K562 (cell line): ENCODE results near the gene TESMIN. TPM values are rescaled to one million over a fixed set of nuclear protein-coding genes. Genes with fewer than 3 reads are reported as not detected.

ENCODE experiments used
- CBFB ChIP-seq: sonication (generic); formaldehyde crosslinking; IDR thresholded peaks from 2 replicates; pipeline ENCODE4 v1.4.0; 2020; ENCODE audit warnings: mild to moderate bottlenecking, missing genetic modification reagents
- CHD2 ChIP-seq: IDR thresholded peaks from 2 replicates; pipeline ENCODE4 v1.6.1; 2011; ENCODE audit warnings: low read depth, low read length
- L3MBTL2 ChIP-seq: fragments of 450-650 bp; IDR thresholded peaks from 2 replicates; pipeline ENCODE4 v1.6.1; 2016; ENCODE audit warnings: mild to moderate bottlenecking, moderate library complexity
- SPI1 ChIP-seq: IDR thresholded peaks from 2 replicates; pipeline ENCODE4 v1.6.1; 2011; ENCODE audit warnings: low read depth, low read length, control low read depth, borderline replicate concordance
- XRCC3 ChIP-seq: fragments of 450-650 bp; IDR thresholded peaks from 2 replicates; pipeline ENCODE4 v1.6.1; 2017; ENCODE audit warnings: mild to moderate bottlenecking, moderate library complexity
- polyA plus RNA-seq, 8 experiments: library from polyadenylated mRNA; depleted of rRNA in 4 of 8; stranded (reverse) in 5 of 8; unstranded in 3 of 8; fragments of >200 nt; fragmentation: Nextera tagmentation in 2 of 8; fragmentation: Illumina TruSeq in 1 of 8; extraction: Ambion mirVana in 2 of 8; extraction: Trizol in 1 of 8; gene quantifications; 2 replicates each; pipeline versions ENCODE4 v1.2.1 to v1.2.3, GENCODE V29; 2011 to 2014; ENCODE audit warnings: inconsistent platforms in 1 of 8, missing spikeins in 1 of 8
- total RNA-seq, 7 experiments: library from RNA; depleted of rRNA in 6 of 7; stranded (reverse); fragments of >200 nt in 6 of 7; fragmentation: Illumina TruSeq in 2 of 7; extraction: Trizol in 2 of 7; gene quantifications; 2 replicates each; pipeline versions ENCODE4 v1.2.1 to v1.2.3, GENCODE V29; 2011 to 2021; ENCODE audit warnings: low replicate concordance in 1 of 7
- TF ChIP-seq, protein P1 (sequence below): fragments of 450-650 bp; IDR thresholded peaks from 2 replicates; pipeline ENCODE4 v1.6.1; 2016; ENCODE audit warnings: mild to moderate bottlenecking, moderate library complexity
- TF ChIP-seq, protein P2 (sequence below): fragments of 150-350 bp; conservative IDR thresholded peaks from 2 replicates; pipeline ENCODE4 v1.6.1; 2014; ENCODE audit warnings: low read length
- TF ChIP-seq, protein P3 (sequence below): sonication (generic); formaldehyde crosslinking; IDR thresholded peaks from 2 replicates; pipeline ENCODE4 v1.5.0; 2020; ENCODE audit warnings: missing genetic modification reagents

The TESMIN gene
- total and polyA plus RNA-seq, 9 of the 15 experiments (the other 6 are each of a cell fraction or from before 2014, with no cell fraction given): 8.9 to 50.5 (median 15.0) TPM

DNA sequence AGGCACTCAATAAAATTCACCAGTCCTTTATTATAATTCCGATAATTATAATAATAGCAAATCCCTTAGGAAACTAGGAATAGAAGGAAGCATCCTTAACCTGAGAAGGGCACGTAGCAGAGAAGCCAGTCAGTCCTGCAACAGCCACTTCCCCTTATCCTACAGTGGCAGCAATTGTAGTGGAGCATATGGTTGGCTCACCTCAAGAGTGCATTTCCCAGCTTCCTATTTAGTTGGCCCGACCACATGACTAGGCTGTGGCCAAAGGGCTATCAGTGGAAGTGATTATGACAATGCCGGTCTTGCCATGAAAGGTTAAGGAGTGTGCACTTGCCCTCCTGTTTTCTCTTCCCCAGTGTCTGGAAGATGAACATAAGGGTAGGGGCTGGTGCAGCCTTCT, 27.0 kb downstream of the TESMIN start (continued):
- TF ChIP-seq, protein P1, sequence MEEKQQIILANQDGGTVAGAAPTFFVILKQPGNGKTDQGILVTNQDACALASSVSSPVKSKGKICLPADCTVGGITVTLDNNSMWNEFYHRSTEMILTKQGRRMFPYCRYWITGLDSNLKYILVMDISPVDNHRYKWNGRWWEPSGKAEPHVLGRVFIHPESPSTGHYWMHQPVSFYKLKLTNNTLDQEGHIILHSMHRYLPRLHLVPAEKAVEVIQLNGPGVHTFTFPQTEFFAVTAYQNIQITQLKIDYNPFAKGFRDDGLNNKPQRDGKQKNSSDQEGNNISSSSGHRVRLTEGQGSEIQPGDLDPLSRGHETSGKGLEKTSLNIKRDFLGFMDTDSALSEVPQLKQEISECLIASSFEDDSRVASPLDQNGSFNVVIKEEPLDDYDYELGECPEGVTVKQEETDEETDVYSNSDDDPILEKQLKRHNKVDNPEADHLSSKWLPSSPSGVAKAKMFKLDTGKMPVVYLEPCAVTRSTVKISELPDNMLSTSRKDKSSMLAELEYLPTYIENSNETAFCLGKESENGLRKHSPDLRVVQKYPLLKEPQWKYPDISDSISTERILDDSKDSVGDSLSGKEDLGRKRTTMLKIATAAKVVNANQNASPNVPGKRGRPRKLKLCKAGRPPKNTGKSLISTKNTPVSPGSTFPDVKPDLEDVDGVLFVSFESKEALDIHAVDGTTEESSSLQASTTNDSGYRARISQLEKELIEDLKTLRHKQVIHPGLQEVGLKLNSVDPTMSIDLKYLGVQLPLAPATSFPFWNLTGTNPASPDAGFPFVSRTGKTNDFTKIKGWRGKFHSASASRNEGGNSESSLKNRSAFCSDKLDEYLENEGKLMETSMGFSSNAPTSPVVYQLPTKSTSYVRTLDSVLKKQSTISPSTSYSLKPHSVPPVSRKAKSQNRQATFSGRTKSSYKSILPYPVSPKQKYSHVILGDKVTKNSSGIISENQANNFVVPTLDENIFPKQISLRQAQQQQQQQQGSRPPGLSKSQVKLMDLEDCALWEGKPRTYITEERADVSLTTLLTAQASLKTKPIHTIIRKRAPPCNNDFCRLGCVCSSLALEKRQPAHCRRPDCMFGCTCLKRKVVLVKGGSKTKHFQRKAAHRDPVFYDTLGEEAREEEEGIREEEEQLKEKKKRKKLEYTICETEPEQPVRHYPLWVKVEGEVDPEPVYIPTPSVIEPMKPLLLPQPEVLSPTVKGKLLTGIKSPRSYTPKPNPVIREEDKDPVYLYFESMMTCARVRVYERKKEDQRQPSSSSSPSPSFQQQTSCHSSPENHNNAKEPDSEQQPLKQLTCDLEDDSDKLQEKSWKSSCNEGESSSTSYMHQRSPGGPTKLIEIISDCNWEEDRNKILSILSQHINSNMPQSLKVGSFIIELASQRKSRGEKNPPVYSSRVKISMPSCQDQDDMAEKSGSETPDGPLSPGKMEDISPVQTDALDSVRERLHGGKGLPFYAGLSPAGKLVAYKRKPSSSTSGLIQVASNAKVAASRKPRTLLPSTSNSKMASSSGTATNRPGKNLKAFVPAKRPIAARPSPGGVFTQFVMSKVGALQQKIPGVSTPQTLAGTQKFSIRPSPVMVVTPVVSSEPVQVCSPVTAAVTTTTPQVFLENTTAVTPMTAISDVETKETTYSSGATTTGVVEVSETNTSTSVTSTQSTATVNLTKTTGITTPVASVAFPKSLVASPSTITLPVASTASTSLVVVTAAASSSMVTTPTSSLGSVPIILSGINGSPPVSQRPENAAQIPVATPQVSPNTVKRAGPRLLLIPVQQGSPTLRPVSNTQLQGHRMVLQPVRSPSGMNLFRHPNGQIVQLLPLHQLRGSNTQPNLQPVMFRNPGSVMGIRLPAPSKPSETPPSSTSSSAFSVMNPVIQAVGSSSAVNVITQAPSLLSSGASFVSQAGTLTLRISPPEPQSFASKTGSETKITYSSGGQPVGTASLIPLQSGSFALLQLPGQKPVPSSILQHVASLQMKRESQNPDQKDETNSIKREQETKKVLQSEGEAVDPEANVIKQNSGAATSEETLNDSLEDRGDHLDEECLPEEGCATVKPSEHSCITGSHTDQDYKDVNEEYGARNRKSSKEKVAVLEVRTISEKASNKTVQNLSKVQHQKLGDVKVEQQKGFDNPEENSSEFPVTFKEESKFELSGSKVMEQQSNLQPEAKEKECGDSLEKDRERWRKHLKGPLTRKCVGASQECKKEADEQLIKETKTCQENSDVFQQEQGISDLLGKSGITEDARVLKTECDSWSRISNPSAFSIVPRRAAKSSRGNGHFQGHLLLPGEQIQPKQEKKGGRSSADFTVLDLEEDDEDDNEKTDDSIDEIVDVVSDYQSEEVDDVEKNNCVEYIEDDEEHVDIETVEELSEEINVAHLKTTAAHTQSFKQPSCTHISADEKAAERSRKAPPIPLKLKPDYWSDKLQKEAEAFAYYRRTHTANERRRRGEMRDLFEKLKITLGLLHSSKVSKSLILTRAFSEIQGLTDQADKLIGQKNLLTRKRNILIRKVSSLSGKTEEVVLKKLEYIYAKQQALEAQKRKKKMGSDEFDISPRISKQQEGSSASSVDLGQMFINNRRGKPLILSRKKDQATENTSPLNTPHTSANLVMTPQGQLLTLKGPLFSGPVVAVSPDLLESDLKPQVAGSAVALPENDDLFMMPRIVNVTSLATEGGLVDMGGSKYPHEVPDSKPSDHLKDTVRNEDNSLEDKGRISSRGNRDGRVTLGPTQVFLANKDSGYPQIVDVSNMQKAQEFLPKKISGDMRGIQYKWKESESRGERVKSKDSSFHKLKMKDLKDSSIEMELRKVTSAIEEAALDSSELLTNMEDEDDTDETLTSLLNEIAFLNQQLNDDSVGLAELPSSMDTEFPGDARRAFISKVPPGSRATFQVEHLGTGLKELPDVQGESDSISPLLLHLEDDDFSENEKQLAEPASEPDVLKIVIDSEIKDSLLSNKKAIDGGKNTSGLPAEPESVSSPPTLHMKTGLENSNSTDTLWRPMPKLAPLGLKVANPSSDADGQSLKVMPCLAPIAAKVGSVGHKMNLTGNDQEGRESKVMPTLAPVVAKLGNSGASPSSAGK: peak; percentile 17; the same call in 1 of the 2 replicates
- TF ChIP-seq CHD2 (no peak), XRCC3 (no peak), L3MBTL2 (0 out of 2 replicates have a peak, but pooled peaks have one; percentile 13), CBFB (no peak), SPI1 (peak; percentile 89; the same call in 1 of the 2 replicates)
- TF ChIP-seq, protein P2, sequence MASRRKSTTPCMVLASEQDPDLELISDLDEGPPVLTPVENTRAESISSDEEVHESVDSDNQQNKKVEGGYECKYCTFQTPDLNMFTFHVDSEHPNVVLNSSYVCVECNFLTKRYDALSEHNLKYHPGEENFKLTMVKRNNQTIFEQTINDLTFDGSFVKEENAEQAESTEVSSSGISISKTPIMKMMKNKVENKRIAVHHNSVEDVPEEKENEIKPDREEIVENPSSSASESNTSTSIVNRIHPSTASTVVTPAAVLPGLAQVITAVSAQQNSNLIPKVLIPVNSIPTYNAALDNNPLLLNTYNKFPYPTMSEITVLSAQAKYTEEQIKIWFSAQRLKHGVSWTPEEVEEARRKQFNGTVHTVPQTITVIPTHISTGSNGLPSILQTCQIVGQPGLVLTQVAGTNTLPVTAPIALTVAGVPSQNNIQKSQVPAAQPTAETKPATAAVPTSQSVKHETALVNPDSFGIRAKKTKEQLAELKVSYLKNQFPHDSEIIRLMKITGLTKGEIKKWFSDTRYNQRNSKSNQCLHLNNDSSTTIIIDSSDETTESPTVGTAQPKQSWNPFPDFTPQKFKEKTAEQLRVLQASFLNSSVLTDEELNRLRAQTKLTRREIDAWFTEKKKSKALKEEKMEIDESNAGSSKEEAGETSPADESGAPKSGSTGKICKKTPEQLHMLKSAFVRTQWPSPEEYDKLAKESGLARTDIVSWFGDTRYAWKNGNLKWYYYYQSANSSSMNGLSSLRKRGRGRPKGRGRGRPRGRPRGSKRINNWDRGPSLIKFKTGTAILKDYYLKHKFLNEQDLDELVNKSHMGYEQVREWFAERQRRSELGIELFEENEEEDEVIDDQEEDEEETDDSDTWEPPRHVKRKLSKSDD: no peak
- TF ChIP-seq, protein P3, sequence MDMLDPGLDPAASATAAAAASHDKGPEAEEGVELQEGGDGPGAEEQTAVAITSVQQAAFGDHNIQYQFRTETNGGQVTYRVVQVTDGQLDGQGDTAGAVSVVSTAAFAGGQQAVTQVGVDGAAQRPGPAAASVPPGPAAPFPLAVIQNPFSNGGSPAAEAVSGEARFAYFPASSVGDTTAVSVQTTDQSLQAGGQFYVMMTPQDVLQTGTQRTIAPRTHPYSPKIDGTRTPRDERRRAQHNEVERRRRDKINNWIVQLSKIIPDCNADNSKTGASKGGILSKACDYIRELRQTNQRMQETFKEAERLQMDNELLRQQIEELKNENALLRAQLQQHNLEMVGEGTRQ (CRISPR knock-in tag): peak; percentile 23; the same call in 1 of the 2 replicates
